Spleen (tissue), 7 donors: ENCODE data around the gene REEP3.

ENCODE experiments used
- CTCF ChIP-seq, 11 experiments: fragments of 200-600 bp in 7 of 11; fragments of 450-650 bp in 4 of 11; sonication (generic) in 4 of 11; IDR thresholded peaks in 8 of 11; conservative IDR thresholded peaks in 3 of 11; 1 replicate in 7 of 11; 2 replicates in 4 of 11; pipeline versions ENCODE4 v1.4.0 to v1.8.0; 2016 to 2021; ENCODE audit warnings: antibody characterized with exemption in 11 of 11, inconsistent platforms in 4 of 11, mild to moderate bottlenecking in 1 of 11
- POLR2A ChIP-seq, 3 donors: fragments of 450-650 bp; IDR thresholded peaks; one replicate each; pipeline ENCODE4 v1.5.1; 2017; ENCODE audit warnings: antibody characterized with exemption in 3 of 3, mild to moderate bottlenecking in 1 of 3
- POLR2AphosphoS5 ChIP-seq, 3 donors: sonication (generic); formaldehyde crosslinking; IDR thresholded peaks; one replicate each; pipeline ENCODE4 v1.5.1; 2017; ENCODE audit warnings: antibody characterized with exemption in 3 of 3
- donor health status: DM: no; HTN: no; CAD: no; lungs with moderate emphysema.
- donor health status: DM: no; HTN: no; CAD: no.
- donor health status: DM: no; HTN: no; CAD: no.

- TF ChIP-seq CTCF (IDR thresholded peaks at IDR 0.05 in 8 of 11, conservative IDR thresholded peaks at IDR 0.05 in 3 of 11) = no peak
- TF ChIP-seq POLR2AphosphoS5 (IDR thresholded peaks at IDR 0.05) = no peak
- no peak for TF ChIP-seq POLR2A (IDR thresholded peaks at IDR 0.05)
These were observed 124.0 kb downstream of the REEP3 start for GRCh38 chr10:63645195-63645594.
